WTC11 (cell line): ENCODE measurements around the gene EYS. TPM values are rescaled to one million over a fixed set of nuclear protein-coding genes. Genes with fewer than 3 reads are reported as not detected.
"Not testable (repeated sequence)": the region's sequence is repeated elsewhere in the genome, so short reads cannot be mapped to it uniquely, and the experiment has no call there.

Source experiments
- ATAC-seq: fragments of 200-7000 bp; cut with Tn5 transposase; 2 replicates; pipeline ENCODE4 v1.10.0; 2021; ENCODE audit warnings: mild to moderate bottlenecking, moderate library complexity
- CTCF ChIA-PET: fragments of 300-600 bp; sonication (Branson Sonifier 250); formaldehyde crosslinking; loops from one replicate; lab custom pipeline; 2021; ENCODE audit warnings: antibody characterized with exemption; lab: Charles Lee
- POLR2A ChIA-PET: fragments of 350-600 bp; sonication (Branson Sonifier 250); formaldehyde crosslinking; loops from one replicate; lab custom pipeline; 2021; ENCODE audit warnings: antibody characterized with exemption; lab: Charles Lee
- DNase-seq: peaks from one replicate; pipeline ENCODE4 v3.0.0; 2021; ENCODE audit warnings: low spot score
- H3K27ac Mint-ChIP-seq: 2 replicates; pipeline ENCODE4 v1.8.0; 2021; ENCODE audit warnings: mixed read lengths
- H3K27me3 Mint-ChIP-seq: 2 replicates; pipeline ENCODE4 v1.8.0; 2021; ENCODE audit warnings: low read depth, mild to moderate bottlenecking, moderate library complexity, mixed read lengths
- H3K36me3 Mint-ChIP-seq: 2 replicates; pipeline ENCODE4 v1.8.0; 2021; ENCODE audit warnings: mixed read lengths
- H3K4me1 Mint-ChIP-seq: 2 replicates; pipeline ENCODE4 v1.8.0; 2022; ENCODE audit warnings: mixed read lengths
- H3K4me3 Mint-ChIP-seq: 2 replicates; pipeline ENCODE4 v1.8.0; 2021; ENCODE audit warnings: mild to moderate bottlenecking, moderate library complexity, mixed read lengths
- H3K9me3 Mint-ChIP-seq: 2 replicates; pipeline ENCODE4 v1.8.0; 2021; ENCODE audit warnings: mixed read lengths
- ATF6 ChIP-seq: sonication (generic); formaldehyde crosslinking; IDR thresholded peaks from 2 replicates; pipeline ENCODE4 v1.8.1; 2023; ENCODE audit warnings: mild to moderate bottlenecking, missing genetic modification reagents
- CREB1 ChIP-seq: sonication (generic); formaldehyde crosslinking; IDR thresholded peaks from 2 replicates; pipeline ENCODE4 v1.8.0; 2023; ENCODE audit warnings: mild to moderate bottlenecking, missing genetic modification reagents
- EMX1 ChIP-seq: fragments of 250-450 bp; sonication (Bioruptor Pico); IDR thresholded peaks from 2 replicates; pipeline ENCODE4 v1.8.0; 2021; ENCODE audit warnings: mild to moderate bottlenecking
- ERG ChIP-seq: fragments of 250-450 bp; sonication (Bioruptor Pico); IDR thresholded peaks from 2 replicates; pipeline ENCODE4 v1.8.0; 2021; ENCODE audit warnings: mild to moderate bottlenecking
- FOXK1 ChIP-seq: sonication (generic); formaldehyde crosslinking; IDR thresholded peaks from 2 replicates; pipeline ENCODE4 v1.8.0; 2022; ENCODE audit warnings: mild to moderate bottlenecking, moderate library complexity, missing genetic modification reagents
- FOXP4 ChIP-seq: sonication (generic); formaldehyde crosslinking; IDR thresholded peaks from 2 replicates; pipeline ENCODE4 v1.8.0; 2022; ENCODE audit warnings: mild to moderate bottlenecking, missing genetic modification reagents
- GABPB1 ChIP-seq: sonication (generic); formaldehyde crosslinking; IDR thresholded peaks from 2 replicates; pipeline ENCODE4 v1.8.1; 2023; ENCODE audit warnings: mild to moderate bottlenecking, missing genetic modification reagents
- GTF2I ChIP-seq: fragments of 250-450 bp; sonication (Bioruptor Pico); conservative IDR thresholded peaks from 2 replicates; pipeline ENCODE4 v1.4.0; 2021; ENCODE audit warnings: mild to moderate bottlenecking
- HMGXB4 ChIP-seq: sonication (generic); formaldehyde crosslinking; IDR thresholded peaks from 2 replicates; pipeline ENCODE4 v1.8.1; 2023; ENCODE audit warnings: mild to moderate bottlenecking, moderate library complexity, missing genetic modification reagents
- MXD4 ChIP-seq: fragments of 250-450 bp; sonication (Bioruptor Pico); IDR thresholded peaks from 2 replicates; pipeline ENCODE4 v1.8.0; 2021; ENCODE audit warnings: mild to moderate bottlenecking, moderate library complexity, borderline replicate concordance
- OVOL2 ChIP-seq: fragments of 250-450 bp; sonication (Bioruptor Pico); IDR thresholded peaks from 2 replicates; pipeline ENCODE4 v1.9.0; 2021; ENCODE audit warnings: mild to moderate bottlenecking, borderline replicate concordance
- PRDM15 ChIP-seq: sonication (generic); formaldehyde crosslinking; IDR thresholded peaks from 2 replicates; pipeline ENCODE4 v1.8.0; 2022; ENCODE audit warnings: missing genetic modification reagents
- RELA ChIP-seq: sonication (generic); formaldehyde crosslinking; IDR thresholded peaks from 2 replicates; pipeline ENCODE4 v1.8.1; 2022; ENCODE audit warnings: missing genetic modification reagents, mild to moderate bottlenecking, borderline replicate concordance
- SP1 ChIP-seq: sonication (generic); formaldehyde crosslinking; conservative IDR thresholded peaks from 2 replicates; pipeline ENCODE4 v1.8.1; 2022; ENCODE audit warnings: missing genetic modification reagents
- USF2 ChIP-seq: sonication (generic); formaldehyde crosslinking; IDR thresholded peaks from 2 replicates; pipeline ENCODE4 v1.8.1; 2023; ENCODE audit warnings: mild to moderate bottlenecking, missing genetic modification reagents, moderate library complexity
- ZNF138 ChIP-seq: sonication (generic); formaldehyde crosslinking; conservative IDR thresholded peaks from 2 replicates; pipeline ENCODE4 v1.8.1; 2022; ENCODE audit warnings: mild to moderate bottlenecking, moderate library complexity, missing genetic modification reagents
- ZNF219 ChIP-seq: sonication (generic); formaldehyde crosslinking; IDR thresholded peaks from 2 replicates; pipeline ENCODE4 v1.8.0; 2023; ENCODE audit warnings: missing genetic modification reagents, mild to moderate bottlenecking, borderline replicate concordance
- ZNF396 ChIP-seq: fragments of 250-450 bp; sonication (Bioruptor Pico); IDR thresholded peaks from 2 replicates; pipeline ENCODE4 v1.8.0; 2021; ENCODE audit warnings: mild to moderate bottlenecking, moderate library complexity, borderline replicate concordance
- ZNF671 ChIP-seq: fragments of 250-450 bp; sonication (Bioruptor Pico); IDR thresholded peaks from 2 replicates; pipeline ENCODE4 v1.8.0; 2021; ENCODE audit warnings: mild to moderate bottlenecking
- total RNA-seq: library from RNA; stranded (reverse); gene quantifications from 3 replicates; pipeline ENCODE4 v1.2.3, GENCODE V29; 2021

The EYS gene
- total RNA-seq, 1 experiment from 2014 or later = not detected

- Mint-ChIP-seq H3K9me3 (peaks cover 39% of the 10 kb centered on the region), H3K4me1 (peaks cover 59% of the 10 kb centered on the region), H3K4me3 (peak overlapping the region; percentile 44), H3K27me3 (peaks cover 6% of the 10 kb centered on the region; the same call in 1 of the 2 replicates), H3K36me3 (peaks cover 32% of the 10 kb centered on the region), H3K27ac (peak overlapping the region; percentile 79)
- ATAC-seq = no peak
- CTCF ChIA-PET = no interaction called here
- TF ChIP-seq ERG (CRISPR knock-in tag) (no peak), OVOL2 (CRISPR knock-in tag) (no peak), MXD4 (CRISPR knock-in tag) (no peak), FOXK1 (CRISPR knock-in tag) (no peak), GTF2I (CRISPR knock-in tag) (no peak), ZNF671 (no peak), SP1 (no peak), RELA (CRISPR knock-in tag) (no peak), USF2 (CRISPR knock-in tag) (no peak)
- TF ChIP-seq, all 79 proteins: peak for 0
- no peak for DNase-seq
- POLR2A ChIA-PET = no interaction called here
These were observed 1743.2 kb downstream of the EYS start for GRCh38 chr6:63963769-63964315.

- ATAC-seq, H3K27me3 Mint-ChIP-seq, H3K36me3 Mint-ChIP-seq, CTCF ChIA-PET, H3K9me3 Mint-ChIP-seq, POLR2A ChIA-PET, H3K27ac Mint-ChIP-seq, H3K4me1 Mint-ChIP-seq, H3K4me3 Mint-ChIP-seq, DNase-seq: not testable (repeated sequence)
These were observed 1753.5 kb downstream of the EYS start for GRCh38 chr6:63953336-63954021.

- peaks cover 11% of the 10 kb centered on the region for H3K36me3 Mint-ChIP-seq
- ChIA-PET CTCF (no interaction called here), POLR2A (no interaction called here)
- H3K9me3 Mint-ChIP-seq = peaks cover 12% of the 10 kb centered on the region
- no peak for ATAC-seq
- H3K27ac Mint-ChIP-seq = no peak overlapping the region; the same call in 1 of the 2 replicates
- H3K27me3 Mint-ChIP-seq = no peaks in the 10 kb centered on the region; the same call in 1 of the 2 replicates
- no peak overlapping the region for H3K4me3 Mint-ChIP-seq
- DNase-seq = no peak
- peaks cover 23% of the 10 kb centered on the region for H3K4me1 Mint-ChIP-seq
- TF ChIP-seq EMX1 (CRISPR knock-in tag) (no peak), FOXP4 (no peak), PRDM15 (CRISPR knock-in tag) (no peak), ZNF396 (CRISPR knock-in tag) (no peak), ZNF219 (CRISPR knock-in tag) (no peak), HMGXB4 (CRISPR knock-in tag) (no peak), CREB1 (CRISPR knock-in tag) (no peak), ATF6 (no peak), ZNF138 (CRISPR knock-in tag) (no peak), GABPB1 (CRISPR knock-in tag) (no peak), ZNF671 (no peak), FOXK1 (CRISPR knock-in tag) (no peak)
These were observed 1759.1 kb downstream of the EYS start for GRCh38 chr6:63947792-63948529.
